Measurements from ENCODE around the gene GINS1. TPM values are rescaled to one million over a fixed set of nuclear protein-coding genes. Genes with fewer than 3 reads are reported as not detected.

GINS1 gene
- total RNA-seq, 1 donor from 2014 or later = 6.6 TPM

- no peak overlapping the region for H2AFZ ChIP-seq (ENCODE audit: low read depth, low read length)
- H3K4me1 Mint-ChIP-seq (ENCODE audit: low read depth, unreplicated experiment) = peaks cover 16% of the 10 kb centered on the region
- peaks cover 65% of the 10 kb centered on the region for H3K79me2 ChIP-seq (ENCODE audit: insufficient read depth, low read length)
- no peak for TF ChIP-seq CTCF (IDR thresholded peaks at IDR 0.05; ENCODE audit: insufficient read depth, low read depth, low read length)
- no peak for TF ChIP-seq EZH2 (IDR thresholded peaks at IDR 0.05; ENCODE audit: insufficient read depth, low read length)
- no peak for DNase-seq (ENCODE audit: low read depth)
- H3K27ac Mint-ChIP-seq (ENCODE audit: unreplicated experiment) = no peak overlapping the region
- no peak overlapping the region for H3K4me3 ChIP-seq (ENCODE audit: insufficient read depth, low read depth, low read length)
- no peak overlapping the region for H3K27ac ChIP-seq (ENCODE audit: low read depth, low read length)
- no peak overlapping the region for H3K4me2 ChIP-seq (ENCODE audit: low read length)
- peaks cover 10% of the 10 kb centered on the region for H3K9me3 Mint-ChIP-seq (ENCODE audit: unreplicated experiment)
- peaks cover 10% of the 10 kb centered on the region for H3K4me1 ChIP-seq (ENCODE audit: insufficient read depth, low read length)
- FAIRE-seq = no peak
- H3K27me3 Mint-ChIP-seq (ENCODE audit: low read depth, unreplicated experiment) = no peaks in the 10 kb centered on the region
- peaks cover 16% of the 10 kb centered on the region for H3K9me3 ChIP-seq (ENCODE audit: insufficient read depth, low read depth, low read length)
- peaks cover 25% of the 10 kb centered on the region for H3K36me3 Mint-ChIP-seq (ENCODE audit: low read depth, unreplicated experiment)
- H3K27me3 ChIP-seq (ENCODE audit: insufficient read depth, low read length) = no peaks in the 10 kb centered on the region
- no peaks in the 10 kb centered on the region for H3K36me3 ChIP-seq (ENCODE audit: insufficient read depth, low read length)
- no peaks in the 10 kb centered on the region for H4K20me1 ChIP-seq (ENCODE audit: insufficient read depth, low read length)
- no peak overlapping the region for H3K4me3 Mint-ChIP-seq (ENCODE audit: unreplicated experiment)
- no peak overlapping the region for H3K9ac ChIP-seq (ENCODE audit: low read length)
Measured at GRCh38 chr20:25368526-25368925, 38.9 kb upstream of the GINS1 start.

- H3K9me3 ChIP-seq (ENCODE audit: insufficient read depth, low read depth, low read length) = peaks cover 16% of the 10 kb centered on the region
- Mint-ChIP-seq H3K27me3 (ENCODE audit: low read depth, unreplicated experiment) (no peaks in the 10 kb centered on the region), H3K4me1 (ENCODE audit: low read depth, unreplicated experiment) (peaks cover 16% of the 10 kb centered on the region), H3K4me3 (ENCODE audit: unreplicated experiment) (no peak overlapping the region), H3K27ac (ENCODE audit: unreplicated experiment) (peak overlapping the region; percentile 28), H3K9me3 (ENCODE audit: unreplicated experiment) (peaks cover 11% of the 10 kb centered on the region), H3K36me3 (ENCODE audit: low read depth, unreplicated experiment) (peaks cover 24% of the 10 kb centered on the region)
- peaks cover 61% of the 10 kb centered on the region for H3K79me2 ChIP-seq (ENCODE audit: insufficient read depth, low read length)
- no peak overlapping the region for H3K4me3 ChIP-seq (ENCODE audit: insufficient read depth, low read depth, low read length)
- H3K36me3 ChIP-seq (ENCODE audit: insufficient read depth, low read length) = no peaks in the 10 kb centered on the region
- TF ChIP-seq EZH2 (IDR thresholded peaks at IDR 0.05; ENCODE audit: insufficient read depth, low read length) (no peak), CTCF (IDR thresholded peaks at IDR 0.05; ENCODE audit: insufficient read depth, low read depth, low read length) (no peak)
- no peaks in the 10 kb centered on the region for H4K20me1 ChIP-seq (ENCODE audit: insufficient read depth, low read length)
- no peak overlapping the region for H3K27ac ChIP-seq (ENCODE audit: low read depth, low read length)
- H3K4me2 ChIP-seq (ENCODE audit: low read length) = no peak overlapping the region
- H3K4me1 ChIP-seq (ENCODE audit: insufficient read depth, low read length) = peaks cover 10% of the 10 kb centered on the region
- H3K27me3 ChIP-seq (ENCODE audit: insufficient read depth, low read length) = no peaks in the 10 kb centered on the region
- no peak for FAIRE-seq
- H2AFZ ChIP-seq (ENCODE audit: low read depth, low read length) = no peak overlapping the region
- DNase-seq (ENCODE audit: low read depth) = no peak
- no peak overlapping the region for H3K9ac ChIP-seq (ENCODE audit: low read length)
Measured at GRCh38 chr20:25368976-25369375, 38.5 kb upstream of the GINS1 start.

GRCh38 chr20:25369529-25369928 is 37.9 kb upstream of the GINS1 start:
- no peak overlapping the region for H3K4me3 ChIP-seq (ENCODE audit: insufficient read depth, low read depth, low read length)
- Mint-ChIP-seq H3K27ac (ENCODE audit: unreplicated experiment) (peak overlapping the region; percentile 28), H3K36me3 (ENCODE audit: low read depth, unreplicated experiment) (peaks cover 23% of the 10 kb centered on the region), H3K4me3 (ENCODE audit: unreplicated experiment) (no peak overlapping the region), H3K4me1 (ENCODE audit: low read depth, unreplicated experiment) (peaks cover 15% of the 10 kb centered on the region), H3K9me3 (ENCODE audit: unreplicated experiment) (peaks cover 11% of the 10 kb centered on the region), H3K27me3 (ENCODE audit: low read depth, unreplicated experiment) (no peaks in the 10 kb centered on the region)
- no peak for TF ChIP-seq CTCF (IDR thresholded peaks at IDR 0.05; ENCODE audit: insufficient read depth, low read depth, low read length)
- TF ChIP-seq EZH2 (IDR thresholded peaks at IDR 0.05; ENCODE audit: insufficient read depth, low read length) = no peak
- no peak overlapping the region for H2AFZ ChIP-seq (ENCODE audit: low read depth, low read length)
- H3K4me1 ChIP-seq (ENCODE audit: insufficient read depth, low read length) = peaks cover 6% of the 10 kb centered on the region
- FAIRE-seq (no peak), DNase-seq (ENCODE audit: low read depth) (no peak)
- no peak overlapping the region for H3K9ac ChIP-seq (ENCODE audit: low read length)
- no peaks in the 10 kb centered on the region for H3K36me3 ChIP-seq (ENCODE audit: insufficient read depth, low read length)
- H3K27me3 ChIP-seq (ENCODE audit: insufficient read depth, low read length) = no peaks in the 10 kb centered on the region
- no peaks in the 10 kb centered on the region for H4K20me1 ChIP-seq (ENCODE audit: insufficient read depth, low read length)
- no peak overlapping the region for H3K4me2 ChIP-seq (ENCODE audit: low read length)
- H3K79me2 ChIP-seq (ENCODE audit: insufficient read depth, low read length) = peaks cover 56% of the 10 kb centered on the region
- H3K27ac ChIP-seq (ENCODE audit: low read depth, low read length) = no peak overlapping the region
- peaks cover 16% of the 10 kb centered on the region for H3K9me3 ChIP-seq (ENCODE audit: insufficient read depth, low read depth, low read length)
